ENCODE results near the gene WNK2.
"Not testable (repeated sequence)": the region's sequence is repeated elsewhere in the genome, so short reads cannot be mapped to it uniquely, and the experiment has no call there.

The WNK2 gene

GRCh38 chr9:93240891-93241334, 57.0 kb downstream of the WNK2 start:
- no peak for DNase-seq

GRCh38 chr9:93243112-93243511, 59.2 kb downstream of the WNK2 start:
- no peak for DNase-seq

GRCh38 chr9:93244101-93244500, 60.2 kb downstream of the WNK2 start:
- DNase-seq: no peak

- DNase-seq: no peak
These were observed 60.8 kb downstream of the WNK2 start for GRCh38 chr9:93244510-93245436.

DNA sequence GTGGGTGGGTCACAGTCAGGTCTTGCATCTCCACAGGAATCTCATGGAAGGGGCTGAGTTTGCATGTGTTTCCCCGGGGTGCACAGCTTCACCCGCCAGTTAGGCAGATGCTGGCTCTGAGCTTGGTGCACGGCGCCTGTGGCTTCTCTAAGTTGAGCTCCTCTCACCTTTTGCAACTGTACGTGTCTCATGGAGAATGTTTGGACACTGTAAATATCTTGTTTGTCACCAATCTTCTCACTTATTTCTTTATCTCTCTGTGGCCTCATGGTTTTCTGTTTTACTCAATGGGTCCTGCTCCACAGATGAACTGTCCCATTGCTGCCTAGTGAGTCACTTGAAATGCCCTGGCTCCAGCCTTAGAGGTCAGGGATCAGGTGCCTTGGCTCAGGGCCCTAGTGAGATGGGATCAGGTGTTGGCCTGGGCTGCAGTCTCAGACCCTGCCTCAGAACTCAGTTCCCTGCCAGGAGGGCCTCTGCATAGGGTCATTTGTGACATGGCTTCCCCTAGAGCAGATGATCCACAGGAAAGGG, 61.6 kb downstream of the WNK2 start:
- DNase-seq: no peak

DNA sequence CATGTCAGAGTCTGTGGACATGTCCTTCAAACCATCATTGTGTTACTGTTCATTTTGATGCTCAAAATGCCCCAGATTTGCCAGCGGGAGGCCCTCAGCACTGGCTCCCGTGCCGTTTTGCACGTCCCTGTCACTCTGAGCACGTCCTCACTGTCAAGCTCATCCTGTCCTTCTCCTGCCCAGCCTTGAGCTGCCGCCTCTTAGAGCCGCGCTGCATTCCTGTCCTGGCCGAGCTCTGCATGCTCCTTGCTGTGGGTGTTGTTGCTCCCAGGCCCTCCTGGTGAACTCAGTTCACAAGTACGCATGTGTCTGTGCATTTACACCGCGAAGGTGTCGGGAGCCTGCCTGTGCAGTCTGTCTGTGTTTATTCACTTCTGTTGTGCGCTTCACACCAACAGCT, 62.2 kb downstream of the WNK2 start:
- DNase-seq: no peak

GRCh38 chr9:93246526-93246925, 62.6 kb downstream of the WNK2 start:
- DNase-seq: no peak

- DNase-seq: no peak
These were observed 63.3 kb downstream of the WNK2 start for GRCh38 chr9:93247099-93247865.

DNA sequence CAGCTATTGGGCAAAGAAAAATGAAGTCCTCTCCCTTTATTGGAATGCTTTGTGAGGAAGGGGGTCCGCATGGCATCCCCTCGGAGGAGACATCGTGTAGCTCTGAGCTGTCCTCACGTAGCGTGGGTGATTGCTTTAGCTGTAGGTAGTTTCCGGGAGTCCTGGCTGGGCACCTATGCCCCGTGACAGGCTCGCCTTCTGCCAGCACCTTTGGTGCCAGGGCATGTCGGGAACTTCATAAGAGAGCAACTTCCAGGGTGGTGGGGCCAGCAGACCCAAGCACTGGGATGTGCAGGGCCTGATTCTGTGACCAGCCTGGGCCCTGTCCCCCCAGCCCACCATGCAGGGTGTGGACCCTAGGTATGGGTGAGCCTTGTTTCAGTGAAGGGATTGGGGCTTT, 64.0 kb downstream of the WNK2 start:
- DNase-seq: no peak

- no peak for DNase-seq
These were observed 64.6 kb downstream of the WNK2 start for GRCh38 chr9:93248386-93249040.

- DNase-seq: no peak
These were observed 66.2 kb downstream of the WNK2 start for GRCh38 chr9:93250185-93250584.

GRCh38 chr9:93251309-93251708, 67.4 kb downstream of the WNK2 start:
- not testable (repeated sequence) for DNase-seq

GRCh38 chr9:93252116-93252780, 68.3 kb downstream of the WNK2 start:
- DNase-seq: no peak

GRCh38 chr9:93252781-93253530, 69.0 kb downstream of the WNK2 start:
- no peak for DNase-seq

DNA sequence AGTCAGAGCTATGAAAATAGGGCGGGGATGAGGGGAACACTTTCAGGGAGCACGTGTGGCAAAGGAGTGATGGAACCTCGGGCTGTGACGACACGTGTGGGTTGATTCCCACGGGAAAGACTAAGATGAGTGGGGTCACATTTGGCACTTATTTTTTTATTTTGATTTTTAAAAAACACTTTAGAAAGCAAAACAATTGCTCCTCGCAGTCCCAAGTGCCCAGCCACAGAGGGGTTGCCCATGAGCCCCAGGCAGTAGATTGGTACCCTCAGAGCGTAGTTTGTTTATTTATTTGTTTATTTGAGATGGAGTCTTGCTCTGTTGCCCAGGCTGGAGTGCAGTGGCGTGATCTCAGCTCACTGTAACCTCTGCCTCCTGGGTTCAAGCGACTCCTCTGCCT, 69.7 kb downstream of the WNK2 start:
- DNase-seq: no peak

GRCh38 chr9:93254061-93254481, 70.1 kb downstream of the WNK2 start:
- DNase-seq: no peak

- no peak for DNase-seq
These were observed 71.0 kb downstream of the WNK2 start for GRCh38 chr9:93254806-93255493.

DNA sequence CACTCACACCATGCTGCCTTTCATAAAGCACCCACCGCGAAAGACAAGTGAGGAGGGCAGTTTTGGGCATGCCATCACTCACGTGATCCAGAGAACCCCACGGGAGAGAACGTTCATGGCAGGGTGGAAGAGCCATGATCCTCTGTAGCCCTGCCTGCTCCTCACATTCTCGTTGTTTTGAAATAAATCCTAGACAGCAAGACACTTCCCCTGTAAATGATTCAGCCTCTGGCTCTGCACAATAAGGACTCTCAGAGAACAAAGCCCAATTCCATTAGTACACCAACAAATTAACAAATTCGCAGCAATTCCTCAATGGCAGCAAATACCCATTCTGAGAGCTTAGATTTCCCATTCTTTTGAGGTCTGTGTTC, 71.5 kb downstream of the WNK2 start:
- no peak for DNase-seq

- DNase-seq: no peak
These were observed 72.3 kb downstream of the WNK2 start for GRCh38 chr9:93255994-93256877.

All from CD4-positive, alpha-beta T cell treated with Interleukin-6 for 4 hours (primary cell).